Prostate gland (tissue), 2 donors: Measurements from ENCODE around the gene RCAN2.

Experiments
- CTCF ChIP-seq, 4 experiments: fragments of 200-600 bp in 2 of 4; fragments of 450-650 bp in 2 of 4; sonication (generic) in 2 of 4; IDR thresholded peaks; 1 replicate in 3 of 4; 2 replicates in 1 of 4; pipeline ENCODE4 v1.5.1; 2016 to 2019; ENCODE audit warnings: antibody characterized with exemption in 4 of 4, mild to moderate bottlenecking in 2 of 4, moderate library complexity in 2 of 4
- POLR2A ChIP-seq: fragments of 450-650 bp; IDR thresholded peaks from one replicate; pipeline ENCODE4 v1.6.1; 2016; ENCODE audit warnings: antibody characterized with exemption, mild to moderate bottlenecking
- POLR2AphosphoS5 ChIP-seq: sonication (generic); formaldehyde crosslinking; IDR thresholded peaks from one replicate; pipeline ENCODE4 v1.6.1; 2017; ENCODE audit warnings: antibody characterized with exemption

GRCh38 chr6:46412662-46413061 is 78.6 kb downstream of the RCAN2 start:
- TF ChIP-seq POLR2A (no peak), CTCF (IDR thresholded peaks at IDR 0.05) (no peak), POLR2AphosphoS5 (no peak)
